Neuronal stem cell (in vitro differentiated cells): ENCODE data around the gene SPIN1.

Experiments
- DNase-seq: peaks from one replicate; pipeline ENCODE4 v3.0.0-alpha.2; 2013; ENCODE audit warnings: low spot score
- H2AFZ ChIP-seq: one replicate; pipeline ENCODE4 v1.6.1; 2013; ENCODE audit warnings: mild to moderate bottlenecking, low read length, inconsistent platforms
- H2AK5ac ChIP-seq: 2 replicates; pipeline ENCODE4 v1.6.1; 2013; ENCODE audit warnings: low read depth, mild to moderate bottlenecking, inconsistent platforms, low read length, moderate library complexity, mixed read lengths
- H2BK120ac ChIP-seq: 2 replicates; pipeline ENCODE4 v1.6.1; 2013; ENCODE audit warnings: low read depth, mild to moderate bottlenecking, inconsistent platforms, low read length, moderate library complexity, mixed read lengths
- H2BK12ac ChIP-seq: one replicate; pipeline ENCODE4 v1.6.1; 2013; ENCODE audit warnings: low read length, inconsistent platforms
- H2BK15ac ChIP-seq: 2 replicates; pipeline ENCODE4 v1.6.1; 2013; ENCODE audit warnings: mild to moderate bottlenecking, low read length, inconsistent platforms, mixed read lengths
- H2BK5ac ChIP-seq: one replicate; pipeline ENCODE4 v1.6.1; 2013; ENCODE audit warnings: inconsistent platforms, mild to moderate bottlenecking, low read length, moderate library complexity
- H3K14ac ChIP-seq: one replicate; pipeline ENCODE4 v1.6.1; 2013; ENCODE audit warnings: low read length, inconsistent platforms
- H3K18ac ChIP-seq: 2 replicates; pipeline ENCODE4 v1.6.1; 2013; ENCODE audit warnings: low read length, inconsistent platforms
- H3K23ac ChIP-seq: 2 replicates; pipeline ENCODE4 v1.6.1; 2013; ENCODE audit warnings: low read depth, mild to moderate bottlenecking, mixed read lengths, low read length, inconsistent platforms; ENCODE audit not compliant: poor library complexity
- H3K27ac ChIP-seq: replicated peaks from 3 replicates; pipeline ENCODE4 v1.5.1; 2013; ENCODE audit warnings: low read length, inconsistent platforms
- H3K27me3 ChIP-seq, 3 experiments: 2 replicates each; pipeline ENCODE4 v1.6.1; 2013; ENCODE audit warnings: low read length in 3 of 3, mild to moderate bottlenecking in 2 of 3, inconsistent platforms in 1 of 3, low read depth in 1 of 3, mixed read lengths in 1 of 3, moderate library complexity in 1 of 3; ENCODE audit not compliant: control insufficient read depth in 3 of 3, insufficient read depth in 3 of 3
- H3K36me3 ChIP-seq, 2 donors: replicated peaks in 1 of 2; 2 replicates each; pipeline ENCODE4 v1.6.1; 2013; ENCODE audit warnings: low read length in 2 of 2; ENCODE audit not compliant: control insufficient read depth in 2 of 2, insufficient read depth in 2 of 2
- H3K4ac ChIP-seq: 2 replicates; pipeline ENCODE4 v1.6.1; 2013; ENCODE audit warnings: inconsistent platforms, mild to moderate bottlenecking, low read length, moderate library complexity
- H3K4me1 ChIP-seq, 2 donors: 1 replicate in 1 of 2; 2 replicates in 1 of 2; pipeline ENCODE4 v1.6.1; 2013; ENCODE audit warnings: low read length in 2 of 2, low read depth in 1 of 2; ENCODE audit not compliant: control insufficient read depth in 2 of 2, insufficient read depth in 1 of 2
- H3K4me2 ChIP-seq: one replicate; pipeline ENCODE4 v1.6.1; 2013; ENCODE audit warnings: mild to moderate bottlenecking, low read length, inconsistent platforms; ENCODE audit not compliant: insufficient read depth, poor library complexity, severe bottlenecking
- H3K4me3 ChIP-seq, 2 donors: 2 replicates each; pipeline ENCODE4 v1.5.1; 2013; ENCODE audit warnings: low read length in 2 of 2, mild to moderate bottlenecking in 2 of 2, inconsistent platforms in 1 of 2, moderate library complexity in 1 of 2
- H3K79me1 ChIP-seq: one replicate; pipeline ENCODE4 v1.6.1; 2013; ENCODE audit warnings: low read depth, mild to moderate bottlenecking, inconsistent platforms, low read length, moderate library complexity
- H3K9ac ChIP-seq: one replicate; pipeline ENCODE4 v1.6.1; 2013; ENCODE audit warnings: mild to moderate bottlenecking, low read depth, low read length, inconsistent platforms; ENCODE audit not compliant: poor library complexity
- H3K9me3 ChIP-seq, 2 donors: replicated peaks in 1 of 2; 2 replicates each; pipeline versions ENCODE3 to v1.6.1; 2013; ENCODE audit warnings: low read length in 2 of 2, mild to moderate bottlenecking in 2 of 2, inconsistent platforms in 1 of 2, low read depth in 1 of 2, mixed read lengths in 1 of 2, moderate library complexity in 1 of 2; ENCODE audit not compliant: control insufficient read depth in 2 of 2, insufficient read depth in 1 of 2
- H4K8ac ChIP-seq: one replicate; pipeline ENCODE4 v1.6.1; 2013; ENCODE audit warnings: low read depth, mild to moderate bottlenecking, inconsistent platforms, low read length, moderate library complexity
- H4K91ac ChIP-seq: one replicate; pipeline ENCODE4 v1.6.1; 2013; ENCODE audit warnings: low read length, low read depth, mild to moderate bottlenecking, inconsistent platforms; ENCODE audit not compliant: poor library complexity
- WGBS, 2 donors: extraction: QIAGEN DNeasy Blood & Tissue Kit; methylation state at CpG; one replicate each; pipeline ENCODE4 v1.1.7; 2013; ENCODE audit warnings: missing lambda C conversion rate in 2 of 2, mixed read lengths in 1 of 2; ENCODE audit not compliant: insufficient read length in 2 of 2, insufficient replicate concordance in 1 of 2; ENCODE audit errors: extremely low coverage in 2 of 2; 5-methylcytosine and 5-hydroxymethylcytosine counted together

Gene SPIN1

GRCh38 chr9:88406051-88406450, 17.8 kb downstream of the SPIN1 start:
- Histone ChIP-seq H3K4me1 (no peaks in the 10 kb centered on the region), H2BK12ac (no peak overlapping the region), H2BK5ac (no peak overlapping the region), H2AFZ (no peak overlapping the region), H3K4me3 (no peak overlapping the region), H3K14ac (no peak overlapping the region), H3K79me1 (peaks cover 6% of the 10 kb centered on the region), H3K23ac (no peak overlapping the region), H3K9ac (peak overlapping the region; percentile 63), H3K4ac (no peak overlapping the region), H4K91ac (no peak overlapping the region), H3K18ac (no peak overlapping the region), H2BK120ac (no peak overlapping the region), H3K36me3 (peaks cover 0 to 17% of the 10 kb centered on the region in 2 donors), H4K8ac (no peak overlapping the region), H3K27me3 (no peaks in the 10 kb centered on the region), H3K27ac (no peak overlapping the region), H3K9me3 (peaks cover 0 to 3% of the 10 kb centered on the region in 2 donors), H3K4me2 (no peak overlapping the region), H2BK15ac (no peak overlapping the region), H2AK5ac (no peak overlapping the region)
- no peak for DNase-seq
- no CpG with 5 or more reads among the region's 7 CpGs for WGBS, 2 donors

DNA sequence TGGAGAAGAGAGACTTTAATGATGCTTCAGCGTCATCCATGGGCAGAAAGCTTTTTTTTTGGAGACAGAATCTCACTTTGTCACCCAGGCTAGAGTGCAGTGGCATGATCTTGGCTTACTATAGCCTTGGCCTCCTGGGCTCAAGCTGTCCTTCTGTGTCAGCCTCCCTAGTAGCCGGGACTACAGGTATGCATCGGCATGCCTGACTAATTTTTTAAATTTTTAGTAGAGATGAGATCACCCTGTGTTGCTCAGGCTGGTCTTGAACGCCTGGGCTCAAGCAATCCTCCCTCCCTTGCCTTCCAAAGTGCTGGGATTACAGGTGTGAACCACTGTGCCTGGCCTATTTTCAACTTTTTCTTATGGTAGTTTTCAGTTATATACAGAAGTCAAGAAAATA, 23.2 kb downstream of the SPIN1 start:
- H4K8ac ChIP-seq: no peak overlapping the region
- H2AFZ ChIP-seq: no peak overlapping the region
- H3K18ac ChIP-seq: no peak overlapping the region
- H3K9me3 ChIP-seq: peaks cover 8 to 31% of the 10 kb centered on the region in 2 donors
- no peaks in the 10 kb centered on the region for H3K4me1 ChIP-seq
- DNase-seq: no peak
- H2BK15ac ChIP-seq: no peak overlapping the region
- no peak overlapping the region for H3K4me2 ChIP-seq
- no peak overlapping the region for H3K27ac ChIP-seq
- H2BK12ac ChIP-seq: no peak overlapping the region
- H3K9ac ChIP-seq: no peak overlapping the region
- H3K23ac ChIP-seq: no peak overlapping the region
- no peaks in the 10 kb centered on the region for H3K27me3 ChIP-seq
- no peak overlapping the region for H2BK120ac ChIP-seq
- H4K91ac ChIP-seq: no peak overlapping the region
- H2BK5ac ChIP-seq: no peak overlapping the region
- H3K4ac ChIP-seq: no peak overlapping the region
- H3K14ac ChIP-seq: no peak overlapping the region
- peaks cover 2% of the 10 kb centered on the region for H3K79me1 ChIP-seq
- no peak overlapping the region for H3K4me3 ChIP-seq
- peaks cover 1 to 14% of the 10 kb centered on the region in 2 donors for H3K36me3 ChIP-seq
- H2AK5ac ChIP-seq: no peak overlapping the region
- no CpG with 5 or more reads among the region's 4 CpGs for WGBS, 2 donors

- H3K79me1 ChIP-seq: peaks cover 2% of the 10 kb centered on the region
- H2BK5ac ChIP-seq: no peak overlapping the region
- no peak overlapping the region for H3K18ac ChIP-seq
- H3K27me3 ChIP-seq: no peaks in the 10 kb centered on the region
- H3K4me2 ChIP-seq: no peak overlapping the region
- no peak overlapping the region for H2AK5ac ChIP-seq
- no peak overlapping the region for H2AFZ ChIP-seq
- no peak overlapping the region for H2BK15ac ChIP-seq
- H4K8ac ChIP-seq: no peak overlapping the region
- no peak overlapping the region for H4K91ac ChIP-seq
- WGBS, 2 donors: no CpG with 5 or more reads among the region's 2 CpGs
- no peak for DNase-seq
- peaks cover 12 to 57% of the 10 kb centered on the region in 2 donors for H3K9me3 ChIP-seq
- no peak overlapping the region for H3K4me3 ChIP-seq
- H3K4me1 ChIP-seq: no peaks in the 10 kb centered on the region
- peaks cover 4 to 40% of the 10 kb centered on the region in 2 donors for H3K36me3 ChIP-seq
- no peak overlapping the region for H3K23ac ChIP-seq
- no peak overlapping the region for H3K27ac ChIP-seq
- no peak overlapping the region for H2BK120ac ChIP-seq
- no peak overlapping the region for H3K14ac ChIP-seq
- no peak overlapping the region for H3K9ac ChIP-seq
- H2BK12ac ChIP-seq: no peak overlapping the region
- no peak overlapping the region for H3K4ac ChIP-seq
Measured at GRCh38 chr9:88414298-88414697, 26.1 kb downstream of the SPIN1 start.

GRCh38 chr9:88418025-88418424, 29.8 kb downstream of the SPIN1 start:
- no peak for DNase-seq
- Histone ChIP-seq H3K27ac (no peak overlapping the region), H3K27me3 (no peaks in the 10 kb centered on the region), H3K23ac (no peak overlapping the region), H3K14ac (no peak overlapping the region), H3K4ac (no peak overlapping the region), H2BK15ac (no peak overlapping the region), H3K4me3 (no peak overlapping the region), H2BK5ac (no peak overlapping the region), H2BK12ac (no peak overlapping the region), H3K4me2 (no peak overlapping the region), H4K91ac (no peak overlapping the region), H3K18ac (no peak overlapping the region), H3K36me3 (peaks cover 7 to 71% of the 10 kb centered on the region in 2 donors), H4K8ac (no peak overlapping the region), H3K4me1 (no peaks in the 10 kb centered on the region), H3K9me3 (peaks cover 19 to 75% of the 10 kb centered on the region in 2 donors), H2AK5ac (no peak overlapping the region), H2AFZ (no peak overlapping the region), H3K9ac (no peak overlapping the region), H3K79me1 (peaks cover 7% of the 10 kb centered on the region), H2BK120ac (no peak overlapping the region)
- no CpG with 5 or more reads among the region's 4 CpGs for WGBS, 2 donors
